NCI-H1417 treated with DMSO at 0.1 percent for 48 hours (cell line): ENCODE data around the gene MRPL37.

Experiments used
- DNase-seq: peaks from one replicate; lab custom pipeline; 2025; lab: John Stamatoyannopoulos, UW

MRPL37 gene

DNA sequence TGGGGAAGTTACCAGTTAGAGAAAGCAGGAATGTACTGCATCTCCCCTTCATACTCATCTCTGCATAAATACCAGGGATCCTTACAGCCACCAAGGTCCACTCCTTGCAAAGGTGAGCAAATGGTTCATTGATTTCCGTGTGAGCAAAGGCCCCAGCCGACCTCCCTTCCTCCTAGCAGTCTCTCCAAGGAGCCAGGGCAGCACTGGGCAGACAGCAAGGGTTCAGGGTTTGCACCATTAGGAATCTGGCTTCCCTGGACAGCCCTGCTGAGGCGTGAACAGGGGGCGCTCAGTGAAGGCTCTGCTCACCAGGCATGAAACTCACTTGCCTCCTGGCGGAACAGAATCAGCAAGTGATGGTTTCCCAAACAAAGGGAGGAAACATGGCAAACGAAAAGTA lies 65.7 kb downstream of the MRPL37 start:
- DNase-seq: no peak

DNA sequence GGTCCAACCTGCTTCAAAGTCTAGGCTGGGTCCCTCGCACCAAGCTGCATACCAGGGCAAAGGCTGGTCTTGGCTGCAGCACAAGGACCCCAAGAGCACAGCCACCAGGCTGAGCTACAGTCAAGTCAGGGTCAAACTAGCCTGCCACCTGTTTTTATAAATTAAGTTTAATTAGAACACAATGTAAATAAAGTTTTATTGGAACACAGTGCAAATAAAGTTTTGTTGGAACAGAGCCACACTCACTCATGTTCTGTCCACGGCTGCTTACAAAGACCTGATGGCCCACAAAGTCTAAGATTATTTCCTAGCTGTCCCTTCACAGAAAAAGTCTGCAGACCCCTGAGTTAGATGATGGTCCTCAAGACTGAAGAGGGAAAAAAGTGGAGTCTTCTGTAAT lies 66.2 kb downstream of the MRPL37 start:
- no peak for DNase-seq

DNA sequence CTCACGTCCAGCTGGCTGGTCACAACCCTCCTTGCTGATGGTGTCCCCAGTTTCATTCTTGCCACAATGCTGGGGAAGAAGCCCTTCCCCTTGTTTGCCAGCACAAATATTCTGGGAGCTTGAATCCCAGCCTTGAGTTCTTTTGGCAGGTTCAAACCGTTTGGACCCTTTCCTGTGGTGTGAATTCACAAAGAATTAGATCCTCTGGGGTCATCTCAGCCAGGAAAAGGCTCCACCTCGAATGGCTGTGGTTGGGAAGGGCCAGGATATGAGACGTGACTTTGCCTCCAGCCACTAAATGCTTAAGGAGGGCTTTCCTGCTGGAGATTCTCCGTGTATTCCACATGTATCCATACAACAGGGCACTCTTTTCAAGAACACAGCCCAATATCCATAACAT lies 66.9 kb downstream of the MRPL37 start:
- no peak for DNase-seq
